ENCODE results near the gene SOCS1. TPM values are rescaled to one million over a fixed set of nuclear protein-coding genes. Genes with fewer than 3 reads are reported as not detected.
A peak's percentile ranks its signal among the peaks of the same experiment; 100 is the strongest.

The SOCS1 gene
- total and polyA plus RNA-seq, 2 donors (not counting 3 experiments of a cell fraction or from before 2014, with no cell fraction given), result 1.1 to 1.7 TPM

- Histone ChIP-seq H3K4me1 (ENCODE audit: control insufficient read depth, extremely low read depth, insufficient read depth, low read length) (peaks cover 10% of the 10 kb centered on the region), H3K9ac (replicated peaks; ENCODE audit: extremely low read depth, insufficient read depth, low read length) (no peak overlapping the region), H3K4me2 (ENCODE audit: insufficient read depth, low read length) (peak overlapping the region; percentile 78), H3K36me3 (ENCODE audit: control insufficient read depth in 2 of 2, extremely low read depth in 1 of 2, insufficient read depth in 2 of 2, low read length in 2 of 2) (no peaks in the 10 kb centered on the region), H3K9me1 (replicated peaks; ENCODE audit: control insufficient read depth, extremely low read depth, insufficient read depth, low read length) (no peaks in the 10 kb centered on the region), H3K27ac (ENCODE audit: insufficient read depth, low read depth, low read length) (no peak overlapping the region), H4K20me1 (replicated peaks; ENCODE audit: control insufficient read depth, extremely low read depth, insufficient read depth, low read length) (no peaks in the 10 kb centered on the region), H3K9me3 (replicated peaks; ENCODE audit: control insufficient read depth, insufficient read depth, low read length) (no peaks in the 10 kb centered on the region), H3K27me3 (ENCODE audit: control insufficient read depth in 2 of 2, insufficient read depth in 2 of 2, low read length in 2 of 2) (peaks cover 0 to 1% of the 10 kb centered on the region in 2 experiments), H2AFZ (ENCODE audit: low read depth, low read length) (peak overlapping the region; percentile 47), H3K4me3 (replicated peaks in 1 of 3; ENCODE audit: insufficient read depth in 1 of 3, low read depth in 1 of 3, low read length in 3 of 3) (peak overlapping the region; percentile 43 to 89 (median 73)), H3K79me2 (ENCODE audit: control insufficient read depth, insufficient read depth, low read length) (no peaks in the 10 kb centered on the region)
- ChIA-PET CTCF (interaction anchor here (0.6 to 8.3 kb wide), 26 partner anchors 11 to 308 kb away, joined by 3 to 347 read pairs (median 8); partner anchors contain the start of gene TNP2), POLR2A (interaction anchor here (1.0 kb wide), 1 partner anchor 99 kb away, joined by 4 read pairs; no protein-coding TSS in a partner anchor)
- FAIRE-seq, result peak; percentile 95
- intact Hi-C loops (cut with micrococcal nuclease) (loop anchor here (1.0 to 10.0 kb wide), 7 partner anchors 55 to 410 kb away; partner anchors contain the start of gene SNN), dilution Hi-C loops (cut with MboI; ENCODE audit: extremely low pct_ligation_motif_present, low sequenced_read_pairs) (no loop called here)
- peak; percentile 87 to 95 for TF ChIP-seq CTCF (IDR thresholded peaks at IDR 0.05; ENCODE audit: extremely low read depth in 1 of 2, insufficient read depth in 1 of 2, low read depth in 1 of 2, low read length in 2 of 2)
- no peak for TF ChIP-seq GATA2 (IDR thresholded peaks at IDR 0.05; ENCODE audit: insufficient read depth, insufficient read length, low read depth, low read length)
- no peak for TF ChIP-seq MYC (IDR thresholded peaks at IDR 0.05; ENCODE audit: low read depth, low read length)
- TF ChIP-seq POLR2A (IDR thresholded peaks at IDR 0.05; ENCODE audit: low read depth, low read length), result no peak
- TF ChIP-seq FOS (IDR thresholded peaks at IDR 0.05; ENCODE audit: borderline replicate concordance, insufficient read depth, low read length), result no peak
- TF ChIP-seq EZH2 (IDR thresholded peaks at IDR 0.05; ENCODE audit: borderline replicate concordance, low read depth, low read length, severe bottlenecking), result no peak
- DNase-seq (ENCODE audit: low read depth, low spot score), result peak; percentile 79
- BruUV-seq (replicated peaks), result no TSS peak
These were observed 1.3 kb upstream of the SOCS1 start for GRCh38 chr16:11257131-11257938.
